ENCODE data around the gene POLR1E. TPM values are rescaled to one million over a fixed set of nuclear protein-coding genes. Genes with fewer than 3 reads are reported as not detected.

The POLR1E gene
- total RNA-seq, 1 donor from 2014 or later = 46.0 TPM

- DNase-seq = no peak
These were observed 54.9 kb downstream of the POLR1E start for GRCh38 chr9:37540634-37541033.

GRCh38 chr9:37541465-37541864 is 55.7 kb downstream of the POLR1E start:
- no peak for DNase-seq

GRCh38 chr9:37542488-37542887 is 56.7 kb downstream of the POLR1E start:
- no peak for DNase-seq

GRCh38 chr9:37542895-37543294 is 57.1 kb downstream of the POLR1E start:
- DNase-seq = no peak

GRCh38 chr9:37543468-37543867 is 57.7 kb downstream of the POLR1E start:
- DNase-seq = no peak

- DNase-seq = no peak
These were observed 61.7 kb downstream of the POLR1E start for GRCh38 chr9:37547328-37547878.

- DNase-seq = no peak
These were observed 63.8 kb downstream of the POLR1E start for GRCh38 chr9:37549527-37549926.

GRCh38 chr9:37550781-37551180 is 65.0 kb downstream of the POLR1E start:
- DNase-seq = no peak

- DNase-seq = no peak
These were observed 65.7 kb downstream of the POLR1E start for GRCh38 chr9:37551468-37551867.

GRCh38 chr9:37551888-37552287 is 66.1 kb downstream of the POLR1E start:
- DNase-seq = no peak

Other genes starting within 250 kb of the POLR1E start
- gene GRHPR, start 63.3 kb upstream of the POLR1E start, total RNA-seq = 61.6 TPM
- gene ZBTB5, start 20.5 kb upstream of the POLR1E start, total RNA-seq = 22.5 TPM
- 9.2 TPM for gene FBXO10, start 90.4 kb downstream of the POLR1E start, total RNA-seq
- 59.1 TPM for gene TOMM5, start 106.6 kb downstream of the POLR1E start, total RNA-seq
- 0.62 TPM for gene FRMPD1, start 165.0 kb downstream of the POLR1E start, total RNA-seq